ENCODE data around the gene TATDN2. TPM values are rescaled to one million over a fixed set of nuclear protein-coding genes. Genes with fewer than 3 reads are reported as not detected.
"Not testable (repeated sequence)": the region's sequence is repeated elsewhere in the genome, so short reads cannot be mapped to it uniquely, and the experiment has no call there.

TATDN2 gene
- total RNA-seq, 1 donor from 2014 or later: 70.9 TPM

DNA sequence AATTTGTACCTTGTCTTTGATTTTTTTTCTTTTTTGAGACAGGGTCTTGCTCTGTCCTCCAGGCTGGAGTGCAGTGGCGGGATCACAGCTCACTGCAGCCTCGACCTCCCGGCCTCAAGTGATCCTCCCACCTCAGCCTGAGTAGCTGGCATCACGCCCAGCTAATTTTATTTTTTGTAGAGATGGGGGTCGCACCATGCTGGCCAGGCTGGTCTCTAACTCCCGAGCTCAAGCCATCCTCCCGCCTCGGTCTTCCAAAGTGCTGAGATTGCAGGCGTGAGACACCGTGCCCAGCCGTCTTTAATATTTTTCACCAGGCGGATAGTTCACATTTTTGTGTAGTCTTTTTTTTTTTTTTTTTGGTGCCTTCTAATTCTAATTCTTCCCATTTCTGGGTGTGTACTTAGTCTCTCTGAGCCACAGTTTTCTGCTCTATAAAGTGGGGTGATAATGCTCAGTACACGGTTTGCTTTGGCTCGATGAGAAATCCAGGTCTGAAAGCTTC lies 528 bp upstream of the TATDN2 start:
- intact Hi-C loops (cut with micrococcal nuclease): loop anchor here (2.0 to 10.0 kb wide), 5 partner anchors 83 to 851 kb away; partner anchors contain the start of genes CRELD1, IRAK2, JAGN1 and RPUSD3
- Mint-ChIP-seq H3K27me3 (no peaks in the 10 kb centered on the region), H3K27ac (peak overlapping the region; percentile 97), H3K36me3 (ENCODE audit: low read depth) (peaks cover 71% of the 10 kb centered on the region), H3K4me3 (peak overlapping the region; percentile 92), H3K9me3 (peaks cover 20% of the 10 kb centered on the region), H3K4me1 (peaks cover 49% of the 10 kb centered on the region)
- DNase-seq: no peak

DNA sequence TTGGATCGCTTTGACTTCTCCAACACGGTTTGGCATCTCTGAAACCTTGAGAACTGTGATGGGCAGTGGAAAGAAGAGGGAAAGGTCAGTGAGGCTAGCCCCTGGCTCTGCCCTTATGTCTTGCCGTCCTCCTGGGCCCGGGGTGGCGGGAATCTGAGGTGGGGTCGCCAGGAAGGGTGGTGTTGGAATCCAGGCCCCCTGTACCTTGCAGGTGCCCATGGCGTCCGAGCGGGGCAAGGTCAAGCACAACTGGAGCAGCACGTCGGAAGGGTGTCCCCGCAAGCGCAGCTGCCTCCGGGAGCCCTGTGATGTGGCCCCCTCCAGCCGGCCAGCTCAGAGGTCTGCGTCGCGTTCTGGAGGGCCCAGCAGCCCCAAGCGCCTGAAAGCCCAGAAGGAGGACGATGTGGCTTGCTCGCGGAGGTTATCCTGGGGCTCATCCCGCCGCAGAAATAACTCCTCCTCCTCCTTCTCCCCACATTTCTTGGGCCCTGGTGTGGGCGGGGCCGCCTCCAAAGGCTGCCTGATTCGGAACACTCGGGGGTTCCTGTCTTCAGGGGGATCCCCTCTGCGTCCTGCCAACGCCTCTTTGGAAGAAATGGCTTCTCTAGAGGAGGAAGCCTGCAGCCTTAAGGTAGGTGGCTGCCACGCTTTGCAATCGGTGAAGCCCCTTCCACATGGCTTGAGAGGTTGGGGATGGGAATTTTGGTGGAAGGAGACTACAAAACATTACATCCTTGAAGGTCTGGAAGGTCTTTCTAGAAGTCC lies 907 bp downstream of the TATDN2 start:
- H3K36me3 Mint-ChIP-seq (ENCODE audit: low read depth): peaks cover 77% of the 10 kb centered on the region
- peaks cover 17% of the 10 kb centered on the region for H3K9me3 Mint-ChIP-seq
- DNase-seq: peak; percentile 87
- intact Hi-C loops (cut with micrococcal nuclease): loop anchor here (1.0 to 10.0 kb wide), 7 partner anchors 15 to 852 kb away; partner anchors contain the start of genes BRK1, CRELD1, IRAK2 and JAGN1
- H3K27me3 Mint-ChIP-seq: no peaks in the 10 kb centered on the region
- H3K4me1 Mint-ChIP-seq: peaks cover 49% of the 10 kb centered on the region
- peak overlapping the region; percentile 92 for H3K4me3 Mint-ChIP-seq
- H3K27ac Mint-ChIP-seq: peak overlapping the region; percentile 98

DNA sequence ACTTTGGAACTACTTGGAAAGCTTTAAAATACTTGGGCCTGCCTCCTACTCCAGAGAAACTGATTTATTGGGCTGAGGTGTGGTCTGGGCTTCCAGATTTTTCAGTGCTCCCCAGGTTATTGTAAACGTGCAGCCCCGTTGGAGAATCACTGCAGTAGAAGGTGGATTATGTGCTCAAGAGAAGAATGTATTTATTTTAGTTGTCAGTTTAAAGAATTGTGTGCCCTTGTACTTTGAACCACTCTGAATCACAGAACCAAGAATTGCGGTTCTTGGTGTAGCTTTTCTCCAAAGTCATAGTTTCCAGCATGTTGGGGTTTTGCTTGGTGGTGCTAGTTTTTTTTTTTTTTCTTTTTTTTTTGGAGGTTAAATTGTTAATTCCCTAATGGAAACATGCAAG lies 1.6 kb downstream of the TATDN2 start:
- peaks cover 49% of the 10 kb centered on the region for H3K4me1 Mint-ChIP-seq
- intact Hi-C loops (cut with micrococcal nuclease): loop anchor here (1.0 to 10.0 kb wide), 10 partner anchors 8 to 853 kb away; partner anchors contain the start of genes BRK1, CRELD1, IRAK2 and JAGN1
- peaks cover 13% of the 10 kb centered on the region for H3K9me3 Mint-ChIP-seq
- H3K27ac Mint-ChIP-seq: peak overlapping the region; percentile 98
- no peaks in the 10 kb centered on the region for H3K27me3 Mint-ChIP-seq
- peak overlapping the region; percentile 92 for H3K4me3 Mint-ChIP-seq
- no peak for DNase-seq
- peaks cover 77% of the 10 kb centered on the region for H3K36me3 Mint-ChIP-seq (ENCODE audit: low read depth)

DNA sequence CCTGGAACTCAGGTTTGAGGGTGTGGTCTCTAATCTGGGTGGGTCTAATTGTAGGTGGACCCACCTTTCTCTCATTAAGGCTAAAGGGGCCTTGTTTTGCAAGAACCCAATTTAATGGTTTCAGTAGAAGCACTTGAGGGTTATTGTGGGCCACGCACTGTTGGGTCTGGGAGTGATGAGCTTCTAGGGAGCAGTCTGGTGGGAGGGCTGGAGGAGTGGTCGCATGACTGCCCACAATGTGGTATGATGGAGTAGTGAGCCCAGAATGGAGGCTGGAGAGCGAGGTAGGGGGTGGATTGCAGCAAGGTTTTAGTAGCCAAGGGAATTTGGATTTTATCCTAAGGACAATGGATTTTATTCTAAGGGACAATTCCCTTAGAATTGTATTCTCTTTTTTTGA lies 2.7 kb downstream of the TATDN2 start:
- peaks cover 7% of the 10 kb centered on the region for H3K9me3 Mint-ChIP-seq
- intact Hi-C loops (cut with micrococcal nuclease): loop anchor here (5.0 kb wide), 1 partner anchor 474 kb away; no protein-coding TSS in a partner anchor

DNA sequence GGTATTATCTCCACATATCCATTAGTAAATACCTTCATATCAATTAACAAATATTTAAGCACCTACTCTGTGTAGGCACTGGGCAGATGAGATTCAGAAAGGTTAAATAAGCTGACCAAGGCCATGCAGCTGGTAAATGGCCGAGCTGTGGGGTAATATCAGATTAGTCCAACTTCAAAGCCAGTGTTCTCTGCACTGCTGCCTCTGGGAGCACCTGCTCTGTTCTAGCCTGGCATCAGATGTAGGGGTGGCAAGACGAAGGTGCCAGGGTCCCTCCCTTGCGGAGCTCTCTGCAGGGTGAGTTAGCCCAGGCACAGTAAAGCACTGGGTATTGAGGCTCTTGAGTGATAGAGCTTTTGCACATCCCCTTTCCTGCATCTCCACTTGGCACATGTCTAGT lies 5.5 kb downstream of the TATDN2 start:
- peaks cover 53% of the 10 kb centered on the region for H3K4me1 Mint-ChIP-seq
- H3K4me3 Mint-ChIP-seq: peak overlapping the region; percentile 42
- intact Hi-C loops (cut with micrococcal nuclease): loop anchor here (5.0 kb wide), 1 partner anchor 476 kb away; no protein-coding TSS in a partner anchor
- no peaks in the 10 kb centered on the region for H3K27me3 Mint-ChIP-seq
- peaks cover 76% of the 10 kb centered on the region for H3K36me3 Mint-ChIP-seq (ENCODE audit: low read depth)
- no peaks in the 10 kb centered on the region for H3K9me3 Mint-ChIP-seq
- peak overlapping the region; percentile 77 for H3K27ac Mint-ChIP-seq
- DNase-seq: no peak

More for the DNA sequence above, 2.7 kb downstream of the TATDN2 start:
- no peak for DNase-seq
- Mint-ChIP-seq H3K27ac (peak overlapping the region; percentile 98), H3K27me3 (no peaks in the 10 kb centered on the region), H3K4me1 (peaks cover 57% of the 10 kb centered on the region), H3K4me3 (peak overlapping the region; percentile 92), H3K36me3 (ENCODE audit: low read depth) (peaks cover 77% of the 10 kb centered on the region)

DNA sequence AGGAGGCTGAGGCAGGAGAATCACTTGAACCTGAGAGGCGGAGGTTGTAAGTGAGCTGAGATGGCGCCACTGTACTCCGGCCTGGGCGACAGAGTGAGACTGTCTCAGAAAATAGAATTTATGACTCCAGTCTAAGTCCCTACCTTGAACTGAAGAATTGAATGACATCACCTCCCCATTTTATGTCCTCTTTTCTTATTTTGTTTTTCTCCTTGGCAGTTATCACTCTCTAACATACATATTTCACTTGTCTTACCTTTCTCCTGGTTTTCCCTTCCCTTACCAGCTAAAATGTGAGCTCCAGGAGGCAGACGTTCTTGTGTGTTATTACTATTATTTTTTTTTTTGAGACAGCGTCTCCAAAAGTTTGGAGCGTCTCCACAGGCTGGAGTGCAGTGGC lies 7.6 kb downstream of the TATDN2 start:
- H3K36me3 Mint-ChIP-seq (ENCODE audit: low read depth): peaks cover 78% of the 10 kb centered on the region
- no peaks in the 10 kb centered on the region for H3K27me3 Mint-ChIP-seq
- no peak for DNase-seq
- H3K9me3 Mint-ChIP-seq: no peaks in the 10 kb centered on the region
- intact Hi-C loops (cut with micrococcal nuclease): no loop called here
- peaks cover 50% of the 10 kb centered on the region for H3K4me1 Mint-ChIP-seq
- no peak overlapping the region for H3K4me3 Mint-ChIP-seq
- H3K27ac Mint-ChIP-seq: no peak overlapping the region

DNA sequence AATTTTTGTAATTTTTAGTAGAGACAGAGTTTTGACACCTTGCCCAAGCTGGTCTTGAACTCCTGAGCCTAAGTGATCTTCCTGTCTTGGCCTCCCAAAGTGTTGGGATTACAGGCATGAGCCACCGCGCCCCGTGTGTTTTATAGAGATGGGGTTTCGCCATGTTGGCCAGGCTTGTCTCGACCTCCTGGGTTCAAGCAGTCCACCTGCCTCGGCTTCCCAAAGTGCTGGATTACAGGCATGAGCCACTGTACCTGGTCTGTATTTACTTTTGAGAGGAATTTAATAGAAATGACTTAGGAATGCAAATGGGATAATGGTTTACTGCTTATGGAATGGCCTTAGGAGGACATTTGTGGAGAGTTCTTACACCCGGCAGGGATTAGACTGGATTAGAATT lies 10.8 kb downstream of the TATDN2 start:
- DNase-seq: no peak
- H3K27ac Mint-ChIP-seq: no peak overlapping the region
- no peak overlapping the region for H3K4me3 Mint-ChIP-seq
- H3K27me3 Mint-ChIP-seq: no peaks in the 10 kb centered on the region
- H3K36me3 Mint-ChIP-seq (ENCODE audit: low read depth): peaks cover 83% of the 10 kb centered on the region
- no peaks in the 10 kb centered on the region for H3K9me3 Mint-ChIP-seq
- H3K4me1 Mint-ChIP-seq: peaks cover 58% of the 10 kb centered on the region
- intact Hi-C loops (cut with micrococcal nuclease): no loop called here

DNA sequence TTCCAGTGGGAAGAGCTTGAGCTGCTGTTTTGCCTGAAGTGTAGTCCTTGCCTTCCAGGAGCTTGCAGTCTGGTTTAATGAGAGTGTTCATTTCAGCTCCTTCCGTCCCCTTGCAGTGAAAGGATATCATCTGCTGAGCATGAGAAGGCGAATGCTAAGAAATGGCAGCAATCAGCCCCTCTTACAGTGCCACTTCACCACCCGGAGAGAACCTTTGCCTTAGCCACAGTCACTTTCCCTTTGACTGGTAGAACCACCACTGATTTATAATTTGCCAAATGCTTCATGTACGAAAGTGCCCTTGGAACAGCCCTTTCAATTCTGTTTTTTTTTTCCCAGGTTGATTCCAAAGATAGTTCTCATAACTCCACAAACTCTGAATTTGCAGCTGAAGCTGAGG lies 11.5 kb downstream of the TATDN2 start:
- H3K4me3 Mint-ChIP-seq: no peak overlapping the region

DNA sequence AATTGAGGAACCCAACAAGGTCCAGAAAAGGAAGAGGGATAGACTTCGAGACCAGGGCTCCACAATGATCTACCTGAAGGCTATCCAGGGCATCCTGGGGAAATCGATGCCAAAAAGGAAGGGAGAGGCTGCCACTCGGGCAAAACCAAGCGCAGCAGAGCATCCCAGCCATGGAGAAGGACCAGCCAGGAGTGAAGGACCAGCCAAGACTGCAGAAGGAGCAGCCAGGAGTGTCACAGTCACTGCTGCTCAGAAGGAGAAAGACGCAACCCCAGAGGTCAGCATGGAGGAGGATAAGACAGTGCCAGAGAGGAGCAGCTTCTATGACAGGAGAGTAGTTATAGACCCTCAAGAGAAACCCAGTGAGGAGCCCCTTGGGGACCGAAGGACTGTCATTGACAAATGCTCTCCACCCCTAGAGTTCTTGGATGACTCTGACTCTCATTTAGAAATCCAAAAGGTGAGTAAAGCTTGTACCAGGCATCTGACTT lies 12.0 kb downstream of the TATDN2 start:
- Mint-ChIP-seq H3K27ac (peak overlapping the region; percentile 35), H3K4me3 (no peak overlapping the region)

More for the DNA sequence above, 11.5 kb downstream of the TATDN2 start:
- Mint-ChIP-seq H3K27ac (peak overlapping the region; percentile 35), H3K36me3 (ENCODE audit: low read depth) (peaks cover 81% of the 10 kb centered on the region), H3K4me1 (peaks cover 54% of the 10 kb centered on the region), H3K9me3 (no peaks in the 10 kb centered on the region), H3K27me3 (no peaks in the 10 kb centered on the region)
- intact Hi-C loops (cut with micrococcal nuclease): no loop called here
- DNase-seq: no peak

DNA sequence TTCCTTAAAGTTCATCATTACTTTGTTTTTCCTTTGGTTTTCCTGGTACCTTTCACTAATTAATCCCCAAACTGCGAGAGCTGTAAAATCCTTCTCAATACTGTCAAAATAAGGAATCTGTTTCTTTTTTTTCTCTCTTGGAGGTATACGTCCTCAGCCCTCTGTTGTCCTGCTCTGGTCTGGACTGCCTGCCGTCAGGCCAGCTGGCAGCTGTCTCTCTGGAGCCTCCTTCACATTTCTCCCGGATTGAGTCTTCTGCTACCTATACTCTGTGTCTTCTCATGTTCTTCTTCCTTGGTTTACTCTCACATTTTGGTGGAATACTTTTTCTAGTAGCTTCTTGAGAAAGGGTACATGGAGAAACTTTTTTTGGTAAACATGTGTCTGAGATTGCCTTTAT lies 13.8 kb downstream of the TATDN2 start:
- peak overlapping the region; percentile 31 for H3K27ac Mint-ChIP-seq

More for the DNA sequence above, 12.0 kb downstream of the TATDN2 start:
- no peaks in the 10 kb centered on the region for H3K9me3 Mint-ChIP-seq
- DNase-seq: no peak
- intact Hi-C loops (cut with micrococcal nuclease): no loop called here
- peaks cover 78% of the 10 kb centered on the region for H3K36me3 Mint-ChIP-seq (ENCODE audit: low read depth)
- no peaks in the 10 kb centered on the region for H3K27me3 Mint-ChIP-seq
- H3K4me1 Mint-ChIP-seq: peaks cover 51% of the 10 kb centered on the region

DNA sequence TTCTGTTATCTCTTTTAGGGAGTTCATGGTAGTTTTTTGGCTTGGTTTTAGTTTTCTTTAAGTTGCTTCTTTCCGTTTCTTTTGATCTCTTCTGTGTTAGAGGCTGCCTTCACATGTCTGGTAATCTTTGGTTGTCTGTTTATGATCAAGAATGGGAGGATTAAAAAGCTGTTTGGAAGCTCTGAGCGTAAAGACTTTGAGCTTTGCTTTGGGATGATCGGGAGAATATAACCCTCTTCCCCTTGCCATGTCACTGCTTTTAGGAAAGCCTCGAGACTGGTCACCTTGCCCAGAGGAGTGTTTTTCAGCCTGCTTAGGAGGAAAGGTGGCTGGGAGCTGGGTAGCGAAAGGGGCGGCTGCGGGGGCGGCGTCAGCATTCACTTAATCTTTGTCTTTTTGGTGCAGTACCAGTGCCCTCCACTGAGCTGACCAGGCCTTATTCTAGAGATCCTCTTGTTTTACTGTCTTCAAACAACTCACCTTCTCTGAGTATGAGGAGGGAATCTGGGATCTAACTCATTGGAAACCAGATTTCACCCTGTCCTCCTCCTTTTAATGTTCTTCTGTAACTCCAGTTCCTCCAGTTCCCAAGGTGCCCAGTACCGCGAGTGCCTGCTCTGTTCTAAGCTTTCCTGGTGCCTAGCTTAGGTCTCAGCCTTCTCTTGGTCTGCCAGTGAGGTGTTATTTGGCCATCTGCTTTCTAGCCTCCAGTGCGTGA lies 15.5 kb downstream of the TATDN2 start:
- peak; percentile 88 for DNase-seq
- H3K27me3 Mint-ChIP-seq: no peaks in the 10 kb centered on the region
- H3K36me3 Mint-ChIP-seq (ENCODE audit: low read depth): peaks cover 77% of the 10 kb centered on the region
- no peaks in the 10 kb centered on the region for H3K9me3 Mint-ChIP-seq
- H3K27ac Mint-ChIP-seq: peak overlapping the region; percentile 91
- H3K4me1 Mint-ChIP-seq: peaks cover 60% of the 10 kb centered on the region
- H3K4me3 Mint-ChIP-seq: peak overlapping the region; percentile 76
- intact Hi-C loops (cut with micrococcal nuclease): loop anchor here (1.0 kb wide), 1 partner anchor 15 kb away; no protein-coding TSS in a partner anchor

More for the DNA sequence above, 13.8 kb downstream of the TATDN2 start:
- Mint-ChIP-seq H3K4me1 (peaks cover 51% of the 10 kb centered on the region), H3K36me3 (ENCODE audit: low read depth) (peaks cover 75% of the 10 kb centered on the region), H3K27me3 (no peaks in the 10 kb centered on the region), H3K9me3 (no peaks in the 10 kb centered on the region), H3K4me3 (peak overlapping the region; percentile 1)
- DNase-seq: no peak
- intact Hi-C loops (cut with micrococcal nuclease): no loop called here

DNA sequence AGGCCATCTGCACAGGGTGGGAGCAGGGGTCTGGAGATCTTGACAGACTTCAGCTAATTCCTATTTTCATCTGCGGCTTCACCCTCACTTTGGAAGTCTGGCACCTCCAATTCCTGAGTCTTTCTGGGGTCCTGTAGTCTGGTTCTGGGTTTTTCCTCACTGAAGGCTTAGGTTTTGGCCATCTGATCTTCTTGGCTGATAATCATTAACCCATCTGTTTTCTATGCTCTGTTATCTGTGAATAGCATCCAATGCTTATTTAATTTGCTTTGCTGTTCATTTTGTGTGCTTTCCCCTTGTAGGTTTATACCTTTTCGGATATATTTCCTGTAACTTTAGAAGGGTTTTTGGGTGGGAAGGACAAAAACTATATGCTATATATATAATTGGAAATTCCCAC lies 17.6 kb downstream of the TATDN2 start:
- H3K9me3 Mint-ChIP-seq: no peaks in the 10 kb centered on the region
- H3K4me1 Mint-ChIP-seq: peaks cover 50% of the 10 kb centered on the region
- no peaks in the 10 kb centered on the region for H3K27me3 Mint-ChIP-seq
- peaks cover 73% of the 10 kb centered on the region for H3K36me3 Mint-ChIP-seq (ENCODE audit: low read depth)
- intact Hi-C loops (cut with micrococcal nuclease): no loop called here
- no peak for DNase-seq
- peak overlapping the region; percentile 15 for H3K4me3 Mint-ChIP-seq
- no peak overlapping the region for H3K27ac Mint-ChIP-seq

DNA sequence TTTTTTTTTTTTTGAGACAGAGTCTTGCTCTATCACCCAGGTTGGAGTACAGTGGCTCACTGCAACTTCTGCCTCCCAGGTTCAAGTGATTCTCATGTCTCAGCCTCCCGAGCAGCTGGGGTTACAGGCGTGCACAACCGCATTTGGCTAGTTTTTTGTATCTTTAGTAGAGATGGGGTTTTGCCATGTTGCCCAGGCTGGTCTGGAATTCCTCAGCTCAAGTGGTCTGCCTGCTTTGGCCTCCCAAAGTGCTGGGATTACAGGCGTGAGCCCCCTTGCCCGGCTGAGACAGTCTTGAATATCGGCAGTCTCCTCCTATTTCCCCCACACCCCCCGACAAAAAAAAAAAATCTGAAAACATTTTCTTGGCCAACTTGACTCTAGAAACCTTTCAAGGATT lies 18.7 kb downstream of the TATDN2 start:
- H3K9me3 Mint-ChIP-seq; intact Hi-C loops (cut with micrococcal nuclease); H3K27ac Mint-ChIP-seq: not testable (repeated sequence)

More for the DNA sequence above, 18.7 kb downstream of the TATDN2 start:
- DNase-seq, H3K4me3 Mint-ChIP-seq, H3K27me3 Mint-ChIP-seq: not testable (repeated sequence)
- H3K4me1 Mint-ChIP-seq: peaks cover 45% of the 10 kb centered on the region
- H3K36me3 Mint-ChIP-seq (ENCODE audit: low read depth): peaks cover 75% of the 10 kb centered on the region

Measured in activated CD4-positive, alpha-beta T cell treated with anti-CD3 and anti-CD28 coated beads, Interleukin-2, amount 10 ng/mL, durations not matched to agents 24 days and 14 days (primary cell).